ENCODE data around the gene ANKRD28. TPM values are rescaled to one million over a fixed set of nuclear protein-coding genes. Genes with fewer than 3 reads are reported as not detected.

The ANKRD28 gene
- total RNA-seq, 4 donors from 2014 or later, result 25.7 to 44.7 (median 40.9) TPM

DNA sequence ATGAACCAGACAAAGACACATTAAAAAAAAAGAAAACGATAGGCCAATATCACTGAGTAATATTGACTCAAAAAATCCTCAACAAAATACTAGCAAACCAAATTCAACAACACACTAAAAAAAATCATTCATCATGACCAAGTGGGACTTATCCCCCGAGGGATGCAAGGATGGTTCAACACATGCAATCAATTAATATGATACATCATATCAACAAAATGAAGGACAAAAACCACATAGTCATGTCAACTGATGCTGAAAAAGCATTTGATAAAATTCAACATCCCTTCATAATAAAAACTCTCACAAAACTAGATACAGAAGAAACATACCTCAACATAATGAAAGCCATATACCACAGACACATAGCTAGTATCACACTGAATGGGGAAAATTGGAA, 41.8 kb upstream of the ANKRD28 start:
- intact Hi-C loops (cut with DNase I; ENCODE audit: low total_unique reads), result loop anchor here (10.0 kb wide), 1 partner anchor 415 kb away; no protein-coding TSS in a partner anchor
- no peak for DNase-seq (ENCODE audit: low spot score in 2 of 2)
- no peak overlapping the region for H3K4me3 ChIP-seq (ENCODE audit: low read depth, poor library complexity, severe bottlenecking)
- TF ChIP-seq POLR2A (IDR thresholded peaks at IDR 0.05), result no peak
- TF ChIP-seq, protein P1, sequence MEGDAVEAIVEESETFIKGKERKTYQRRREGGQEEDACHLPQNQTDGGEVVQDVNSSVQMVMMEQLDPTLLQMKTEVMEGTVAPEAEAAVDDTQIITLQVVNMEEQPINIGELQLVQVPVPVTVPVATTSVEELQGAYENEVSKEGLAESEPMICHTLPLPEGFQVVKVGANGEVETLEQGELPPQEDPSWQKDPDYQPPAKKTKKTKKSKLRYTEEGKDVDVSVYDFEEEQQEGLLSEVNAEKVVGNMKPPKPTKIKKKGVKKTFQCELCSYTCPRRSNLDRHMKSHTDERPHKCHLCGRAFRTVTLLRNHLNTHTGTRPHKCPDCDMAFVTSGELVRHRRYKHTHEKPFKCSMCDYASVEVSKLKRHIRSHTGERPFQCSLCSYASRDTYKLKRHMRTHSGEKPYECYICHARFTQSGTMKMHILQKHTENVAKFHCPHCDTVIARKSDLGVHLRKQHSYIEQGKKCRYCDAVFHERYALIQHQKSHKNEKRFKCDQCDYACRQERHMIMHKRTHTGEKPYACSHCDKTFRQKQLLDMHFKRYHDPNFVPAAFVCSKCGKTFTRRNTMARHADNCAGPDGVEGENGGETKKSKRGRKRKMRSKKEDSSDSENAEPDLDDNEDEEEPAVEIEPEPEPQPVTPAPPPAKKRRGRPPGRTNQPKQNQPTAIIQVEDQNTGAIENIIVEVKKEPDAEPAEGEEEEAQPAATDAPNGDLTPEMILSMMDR (IDR thresholded peaks at IDR 0.05), result no peak
- WGBS, 2 donors, result 83 to 90% methylated on average over 2 of the region's 2 CpGs

DNA sequence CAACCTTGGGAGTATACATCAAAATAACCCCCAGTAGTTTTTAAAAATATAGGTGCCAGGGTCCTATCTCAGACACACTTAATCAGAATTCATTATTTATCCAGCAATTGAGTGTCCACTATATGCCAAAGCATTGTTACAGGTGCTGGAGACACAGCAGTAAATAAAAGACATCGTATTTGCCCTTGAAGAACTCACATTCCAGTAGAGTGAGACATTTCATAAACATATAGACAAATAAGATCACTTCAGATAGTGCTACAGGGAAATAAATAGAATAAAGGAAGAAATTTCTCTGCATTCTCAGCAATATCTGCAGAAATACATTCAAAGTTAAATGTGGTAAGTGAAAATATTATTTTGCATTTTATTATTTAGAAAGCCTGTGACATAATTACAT, 34.1 kb upstream of the ANKRD28 start:
- 39 to 57% methylated on average over 1 of the region's 1 CpG for WGBS, 2 donors
- intact Hi-C loops (cut with DNase I; ENCODE audit: low total_unique reads), result loop anchor here (10.0 kb wide), 1 partner anchor 423 kb away; no protein-coding TSS in a partner anchor
- DNase-seq (ENCODE audit: low spot score in 2 of 2), result no peak
- no peak for TF ChIP-seq POLR2A (IDR thresholded peaks at IDR 0.05)
- TF ChIP-seq, protein P1 (IDR thresholded peaks at IDR 0.05), result no peak
- no peak overlapping the region for H3K4me3 ChIP-seq (ENCODE audit: low read depth, poor library complexity, severe bottlenecking)

DNA sequence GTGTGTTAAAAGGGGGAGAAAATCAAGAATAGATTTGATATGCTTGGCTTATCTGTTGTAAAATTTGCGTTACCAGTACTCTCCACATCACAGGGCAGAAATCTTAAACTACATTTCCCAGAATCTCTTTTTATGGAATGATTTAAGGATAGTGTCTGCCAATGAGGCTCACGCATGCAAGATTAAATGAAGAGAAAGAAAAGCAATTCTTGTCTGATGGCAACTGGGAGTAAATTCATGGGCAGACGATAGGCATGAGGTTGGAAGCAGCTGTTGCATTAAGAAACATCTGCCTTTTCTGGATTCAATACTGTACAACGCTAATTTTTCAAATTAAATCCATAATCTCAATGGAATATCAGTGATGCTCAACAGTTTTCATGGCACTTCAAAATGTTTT, 27.2 kb upstream of the ANKRD28 start:
- H3K4me3 ChIP-seq (ENCODE audit: low read depth, poor library complexity, severe bottlenecking), result no peak overlapping the region
- TF ChIP-seq, protein P1 (IDR thresholded peaks at IDR 0.05), result no peak
- TF ChIP-seq POLR2A (IDR thresholded peaks at IDR 0.05), result no peak
- no peak for DNase-seq (ENCODE audit: low spot score in 2 of 2)
- intact Hi-C loops (cut with DNase I; ENCODE audit: low total_unique reads), result no loop called here
- 55 to 68% methylated on average over 4 of the region's 4 CpGs for WGBS, 2 donors

DNA sequence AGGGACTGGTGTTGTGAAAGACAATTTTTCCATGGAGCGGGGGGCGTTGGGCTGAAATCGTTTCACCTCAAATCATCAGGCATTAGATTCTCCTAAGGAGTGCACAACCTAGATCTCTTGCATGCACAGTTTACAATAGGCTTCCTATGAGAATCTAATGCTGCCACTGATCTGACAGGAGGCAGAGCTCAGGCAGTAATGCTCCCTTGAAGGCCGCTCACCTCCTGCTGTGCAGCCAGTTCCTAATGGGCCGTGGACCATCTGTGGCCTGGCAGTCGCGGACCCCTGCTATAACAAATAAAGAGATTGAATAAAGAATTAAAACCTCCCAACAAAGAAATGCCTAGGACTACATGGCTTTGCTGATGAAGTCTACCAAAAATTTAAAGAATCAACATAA, 25.3 kb upstream of the ANKRD28 start:
- 96 to 97% methylated on average over 7 of the region's 7 CpGs for WGBS, 2 donors
- DNase-seq (ENCODE audit: low spot score in 2 of 2), result no peak
- no peak overlapping the region for H3K4me3 ChIP-seq (ENCODE audit: low read depth, poor library complexity, severe bottlenecking)
- no peak for TF ChIP-seq POLR2A (IDR thresholded peaks at IDR 0.05)
- TF ChIP-seq, protein P1 (IDR thresholded peaks at IDR 0.05), result no peak
- intact Hi-C loops (cut with DNase I; ENCODE audit: low total_unique reads), result no loop called here

DNA sequence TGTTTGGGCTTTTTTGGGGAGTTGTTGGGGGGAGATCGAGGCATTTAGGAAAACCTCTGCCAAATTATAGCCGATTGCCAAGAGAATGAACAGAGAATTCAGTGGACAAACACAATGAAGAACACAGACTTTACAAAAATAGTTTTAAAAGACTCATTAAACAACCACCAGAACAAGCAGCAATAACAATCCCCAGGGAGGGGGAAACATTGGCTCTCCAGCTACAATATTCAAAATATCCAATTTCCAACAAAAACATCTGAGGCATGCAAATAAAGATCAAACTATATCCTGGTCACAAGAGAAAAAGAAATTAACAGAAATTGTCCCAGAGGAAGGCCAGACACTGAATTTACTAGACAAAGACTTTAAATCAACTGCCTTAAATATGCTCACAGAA, 24.5 kb upstream of the ANKRD28 start:
- 66 to 77% methylated on average over 2 of the region's 2 CpGs for WGBS, 2 donors
- intact Hi-C loops (cut with DNase I; ENCODE audit: low total_unique reads), result no loop called here
- TF ChIP-seq, protein P1 (IDR thresholded peaks at IDR 0.05), result no peak
- TF ChIP-seq POLR2A (IDR thresholded peaks at IDR 0.05), result no peak
- H3K4me3 ChIP-seq (ENCODE audit: low read depth, poor library complexity, severe bottlenecking), result no peak overlapping the region
- DNase-seq (ENCODE audit: low spot score in 2 of 2), result no peak

DNA sequence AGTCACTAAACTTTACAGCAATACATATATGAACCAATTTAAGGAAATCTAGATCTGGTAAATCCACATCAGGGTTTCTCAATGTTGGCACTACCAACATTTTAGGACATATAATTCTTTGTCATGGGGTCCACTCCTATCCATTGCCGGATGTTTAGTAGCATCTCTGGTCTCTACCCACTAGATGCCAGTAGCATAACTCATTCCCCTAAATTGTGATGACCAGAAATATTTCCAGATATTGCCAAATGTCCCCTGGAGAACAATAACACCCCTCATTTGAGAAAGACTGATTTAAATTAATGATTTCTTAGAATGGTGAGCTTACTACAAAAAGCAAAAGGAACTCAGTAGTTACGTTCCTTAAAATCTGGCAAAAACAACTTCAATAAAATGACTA, 23.1 kb upstream of the ANKRD28 start:
- no peak for TF ChIP-seq POLR2A (IDR thresholded peaks at IDR 0.05)
- TF ChIP-seq, protein P1 (IDR thresholded peaks at IDR 0.05), result no peak
- intact Hi-C loops (cut with DNase I; ENCODE audit: low total_unique reads), result no loop called here

More for the DNA sequence above, 23.1 kb upstream of the ANKRD28 start:
- no peak overlapping the region for H3K4me3 ChIP-seq (ENCODE audit: low read depth, poor library complexity, severe bottlenecking)
- 71 to 73% methylated on average over 2 of the region's 2 CpGs for WGBS, 2 donors
- no peak for DNase-seq (ENCODE audit: low spot score in 2 of 2)
